ENCODE measurements around the gene HMX1.

HMX1 gene

GRCh38 chr4:8817096-8817812, 54.4 kb downstream of the HMX1 start:
- H3K27me3 ChIP-seq (ENCODE audit: control insufficient read depth, insufficient read depth, low read length), result no peaks in the 10 kb centered on the region
- no peak for DNase-seq (ENCODE audit: low read depth, low spot score)
- no peaks in the 10 kb centered on the region for H3K9me3 ChIP-seq (ENCODE audit: control insufficient read depth, insufficient read depth, low read length)
- no CpG with 5 or more reads among the region's 13 CpGs for WGBS (ENCODE audit: insufficient coverage, insufficient read length)
- no peak overlapping the region for H3K4me3 ChIP-seq (ENCODE audit: low read length)
- H3K36me3 ChIP-seq (ENCODE audit: control insufficient read depth, insufficient read depth, low read length), result no peaks in the 10 kb centered on the region
- H3K4me1 ChIP-seq (ENCODE audit: control insufficient read depth, insufficient read depth, low read length), result no peaks in the 10 kb centered on the region
- no peak overlapping the region for H3K27ac ChIP-seq (ENCODE audit: low read length)

Measured in iPS DF 6.9 (cell line).